ENCODE measurements around the gene GAB1. TPM values are rescaled to one million over a fixed set of nuclear protein-coding genes. Genes with fewer than 3 reads are reported as not detected.

The GAB1 gene
- total RNA-seq, 5 donors from 2014 or later (not counting 1 experiment from before 2014, with no cell fraction given) = 0.20 to 1.7 (median 0.96) TPM

GRCh38 chr4:143343276-143343831 is 6.7 kb downstream of the GAB1 start:
- Histone ChIP-seq H3K27me3 (replicated peaks in 1 of 2; ENCODE audit: control insufficient read depth in 2 of 2, extremely low read depth in 1 of 2, insufficient read depth in 2 of 2, low read length in 1 of 2) (no peaks in the 10 kb centered on the region), H3K27ac (ENCODE audit: low read length) (no peak overlapping the region), H3K36me3 (ENCODE audit: control insufficient read depth in 2 of 2, extremely low read depth in 1 of 2, insufficient read depth in 1 of 2, low read length in 1 of 2) (no peaks in the 10 kb centered on the region), H3K4me3 (ENCODE audit: control insufficient read depth in 1 of 2, extremely low read depth in 1 of 2, low read length in 1 of 2) (no peak overlapping the region), H3K9me3 (no peaks in the 10 kb centered on the region), H3K4me1 (ENCODE audit: control insufficient read depth in 1 of 2, extremely low read depth in 1 of 2, insufficient read depth in 2 of 2, low read length in 2 of 2) (no peaks in the 10 kb centered on the region)
- H3K9me3 Mint-ChIP-seq = no peaks in the 10 kb centered on the region
- ATAC-seq (replicated peaks in 1 of 4) (no peak), DNase-seq (no peak)
- 75% methylated on average over 1 of the region's 3 CpGs for WGBS (ENCODE audit: insufficient coverage)
- ChIA-PET CTCF (no interaction called here), POLR2A (no interaction called here)
- no peak overlapping the region for H3K27ac Mint-ChIP-seq
- peaks cover 29 to 30% of the 10 kb centered on the region in 2 donors for H3K27me3 Mint-ChIP-seq
- H3K4me1 Mint-ChIP-seq = no peaks in the 10 kb centered on the region
- no peak overlapping the region for H3K4me3 Mint-ChIP-seq
- H3K36me3 Mint-ChIP-seq = no peaks in the 10 kb centered on the region

GRCh38 chr4:143344041-143344440 is 7.4 kb downstream of the GAB1 start:
- no peak for DNase-seq
- H3K27ac Mint-ChIP-seq = no peak overlapping the region
- no CpG with 5 or more reads among the region's 7 CpGs for WGBS (ENCODE audit: insufficient coverage)
- no peaks in the 10 kb centered on the region for H3K36me3 Mint-ChIP-seq
- H3K9me3 Mint-ChIP-seq = no peaks in the 10 kb centered on the region
- no peaks in the 10 kb centered on the region for H3K4me1 Mint-ChIP-seq
- POLR2A ChIA-PET = no interaction called here
- Histone ChIP-seq H3K9me3 (no peaks in the 10 kb centered on the region), H3K27me3 (replicated peaks in 1 of 2; ENCODE audit: control insufficient read depth in 2 of 2, extremely low read depth in 1 of 2, insufficient read depth in 2 of 2, low read length in 1 of 2) (no peaks in the 10 kb centered on the region), H3K4me3 (ENCODE audit: control insufficient read depth in 1 of 2, extremely low read depth in 1 of 2, low read length in 1 of 2) (no peak overlapping the region), H3K36me3 (ENCODE audit: control insufficient read depth in 2 of 2, extremely low read depth in 1 of 2, insufficient read depth in 1 of 2, low read length in 1 of 2) (no peaks in the 10 kb centered on the region), H3K4me1 (ENCODE audit: control insufficient read depth in 1 of 2, extremely low read depth in 1 of 2, insufficient read depth in 2 of 2, low read length in 2 of 2) (no peaks in the 10 kb centered on the region), H3K27ac (ENCODE audit: low read length) (no peak overlapping the region)
- H3K27me3 Mint-ChIP-seq = peaks cover 24 to 28% of the 10 kb centered on the region in 2 donors
- no peak overlapping the region for H3K4me3 Mint-ChIP-seq
- ATAC-seq (replicated peaks in 1 of 4) = no peak
- CTCF ChIA-PET = no interaction called here

- H3K27me3 Mint-ChIP-seq = peaks cover 17 to 20% of the 10 kb centered on the region in 2 donors
- ChIA-PET CTCF (no interaction called here), POLR2A (no interaction called here)
- no peak overlapping the region for H3K27ac Mint-ChIP-seq
- Histone ChIP-seq H3K27me3 (replicated peaks in 1 of 2; ENCODE audit: control insufficient read depth in 2 of 2, extremely low read depth in 1 of 2, insufficient read depth in 2 of 2, low read length in 1 of 2) (no peaks in the 10 kb centered on the region), H3K27ac (ENCODE audit: low read length) (no peak overlapping the region), H3K4me3 (ENCODE audit: control insufficient read depth in 1 of 2, extremely low read depth in 1 of 2, low read length in 1 of 2) (no peak overlapping the region), H3K9me3 (no peaks in the 10 kb centered on the region), H3K36me3 (ENCODE audit: control insufficient read depth in 2 of 2, extremely low read depth in 1 of 2, insufficient read depth in 1 of 2, low read length in 1 of 2) (no peaks in the 10 kb centered on the region), H3K4me1 (ENCODE audit: control insufficient read depth in 1 of 2, extremely low read depth in 1 of 2, insufficient read depth in 2 of 2, low read length in 2 of 2) (no peaks in the 10 kb centered on the region)
- ATAC-seq (replicated peaks in 1 of 4) = no peak
- no peaks in the 10 kb centered on the region for H3K4me1 Mint-ChIP-seq
- H3K9me3 Mint-ChIP-seq = no peaks in the 10 kb centered on the region
- H3K4me3 Mint-ChIP-seq = no peak overlapping the region
- no peak for DNase-seq
- no peaks in the 10 kb centered on the region for H3K36me3 Mint-ChIP-seq
- no CpG with 5 or more reads among the region's 4 CpGs for WGBS (ENCODE audit: insufficient coverage)
These were observed 8.1 kb downstream of the GAB1 start for GRCh38 chr4:143344774-143345173.

- H3K4me1 Mint-ChIP-seq = no peaks in the 10 kb centered on the region
- POLR2A ChIA-PET = no interaction called here
- CTCF ChIA-PET = no interaction called here
- Histone ChIP-seq H3K36me3 (ENCODE audit: control insufficient read depth in 2 of 2, extremely low read depth in 1 of 2, insufficient read depth in 1 of 2, low read length in 1 of 2) (no peaks in the 10 kb centered on the region), H3K4me1 (ENCODE audit: control insufficient read depth in 1 of 2, extremely low read depth in 1 of 2, insufficient read depth in 2 of 2, low read length in 2 of 2) (no peaks in the 10 kb centered on the region), H3K4me3 (ENCODE audit: control insufficient read depth in 1 of 2, extremely low read depth in 1 of 2, low read length in 1 of 2) (no peak overlapping the region), H3K27ac (ENCODE audit: low read length) (no peak overlapping the region), H3K27me3 (replicated peaks in 1 of 2; ENCODE audit: control insufficient read depth in 2 of 2, extremely low read depth in 1 of 2, insufficient read depth in 2 of 2, low read length in 1 of 2) (no peaks in the 10 kb centered on the region), H3K9me3 (no peaks in the 10 kb centered on the region)
- WGBS (ENCODE audit: insufficient coverage) = no CpG with 5 or more reads among the region's 1 CpG
- no peaks in the 10 kb centered on the region for H3K9me3 Mint-ChIP-seq
- DNase-seq (no peak), ATAC-seq (replicated peaks in 1 of 4) (no peak)
- no peak overlapping the region for H3K4me3 Mint-ChIP-seq
- peaks cover 14 to 16% of the 10 kb centered on the region in 2 donors for H3K27me3 Mint-ChIP-seq
- H3K27ac Mint-ChIP-seq = no peak overlapping the region
- no peaks in the 10 kb centered on the region for H3K36me3 Mint-ChIP-seq
These were observed 8.7 kb downstream of the GAB1 start for GRCh38 chr4:143345356-143345755.

GRCh38 chr4:143346206-143346605 is 9.5 kb downstream of the GAB1 start:
- CTCF ChIA-PET = no interaction called here
- Mint-ChIP-seq H3K27ac (no peak overlapping the region), H3K27me3 (peaks cover 14 to 16% of the 10 kb centered on the region in 2 donors), H3K4me3 (no peak overlapping the region), H3K9me3 (no peaks in the 10 kb centered on the region), H3K4me1 (no peaks in the 10 kb centered on the region), H3K36me3 (no peaks in the 10 kb centered on the region)
- Histone ChIP-seq H3K27me3 (replicated peaks in 1 of 2; ENCODE audit: control insufficient read depth in 2 of 2, extremely low read depth in 1 of 2, insufficient read depth in 2 of 2, low read length in 1 of 2) (peaks cover 0 to 2% of the 10 kb centered on the region in 2 experiments), H3K4me1 (ENCODE audit: control insufficient read depth in 1 of 2, extremely low read depth in 1 of 2, insufficient read depth in 2 of 2, low read length in 2 of 2) (no peaks in the 10 kb centered on the region), H3K36me3 (ENCODE audit: control insufficient read depth in 2 of 2, extremely low read depth in 1 of 2, insufficient read depth in 1 of 2, low read length in 1 of 2) (no peaks in the 10 kb centered on the region), H3K27ac (ENCODE audit: low read length) (no peak overlapping the region), H3K4me3 (ENCODE audit: control insufficient read depth in 1 of 2, extremely low read depth in 1 of 2, low read length in 1 of 2) (no peak overlapping the region), H3K9me3 (no peaks in the 10 kb centered on the region)
- no peak for DNase-seq
- POLR2A ChIA-PET = no interaction called here
- no CpG with 5 or more reads among the region's 2 CpGs for WGBS (ENCODE audit: insufficient coverage)
- no peak for ATAC-seq (replicated peaks in 1 of 4)

GRCh38 chr4:143347484-143348111 is 10.9 kb downstream of the GAB1 start:
- Histone ChIP-seq H3K4me1 (ENCODE audit: control insufficient read depth in 1 of 2, extremely low read depth in 1 of 2, insufficient read depth in 2 of 2, low read length in 2 of 2) (no peaks in the 10 kb centered on the region), H3K27me3 (replicated peaks in 1 of 2; ENCODE audit: control insufficient read depth in 2 of 2, extremely low read depth in 1 of 2, insufficient read depth in 2 of 2, low read length in 1 of 2) (peaks cover 0 to 2% of the 10 kb centered on the region in 2 experiments), H3K4me3 (ENCODE audit: control insufficient read depth in 1 of 2, extremely low read depth in 1 of 2, low read length in 1 of 2) (no peak overlapping the region), H3K9me3 (no peaks in the 10 kb centered on the region), H3K27ac (ENCODE audit: low read length) (no peak overlapping the region), H3K36me3 (ENCODE audit: control insufficient read depth in 2 of 2, extremely low read depth in 1 of 2, insufficient read depth in 1 of 2, low read length in 1 of 2) (no peaks in the 10 kb centered on the region)
- Mint-ChIP-seq H3K4me3 (no peak overlapping the region), H3K4me1 (no peaks in the 10 kb centered on the region), H3K36me3 (no peaks in the 10 kb centered on the region), H3K27me3 (peaks cover 14 to 16% of the 10 kb centered on the region in 2 donors), H3K9me3 (no peaks in the 10 kb centered on the region), H3K27ac (no peak overlapping the region)
- no peak for ATAC-seq (replicated peaks in 1 of 4)
- no CpG with 5 or more reads among the region's 2 CpGs for WGBS (ENCODE audit: insufficient coverage)
- POLR2A ChIA-PET = no interaction called here
- CTCF ChIA-PET = no interaction called here
- DNase-seq = no peak
